ACC112 (cell line): ENCODE data around the gene PIK3CG.
"Not testable (repeated sequence)": the region's sequence is repeated elsewhere in the genome, so short reads cannot be mapped to it uniquely, and the experiment has no call there.

Experiments
- H2AFZ ChIP-seq: fragments of 200-600 bp; sonication (generic); one replicate; pipeline ENCODE4 v1.6.0; 2017; ENCODE audit warnings: antibody characterized with exemption, low read length; ENCODE audit not compliant: unreplicated experiment
- H3K27ac ChIP-seq: fragments of 200-600 bp; sonication (generic); 2 replicates; pipeline ENCODE4 v1.5.1; 2014; ENCODE audit warnings: low read depth, mild to moderate bottlenecking, antibody characterized with exemption, low read length, moderate library complexity
- H3K27me3 ChIP-seq: fragments of 200-600 bp; sonication (generic); 2 replicates; pipeline ENCODE4 v1.6.1; 2014; ENCODE audit warnings: mild to moderate bottlenecking, antibody characterized with exemption, low read length, moderate library complexity, mixed read lengths; ENCODE audit not compliant: insufficient read depth
- H3K36me3 ChIP-seq: fragments of 200-600 bp; sonication (generic); 2 replicates; pipeline ENCODE4 v1.6.1; 2016; ENCODE audit warnings: mild to moderate bottlenecking, antibody characterized with exemption, low read length, moderate library complexity, mixed read lengths; ENCODE audit not compliant: insufficient read depth
- H3K4me1 ChIP-seq: fragments of 200-600 bp; sonication (generic); one replicate; pipeline ENCODE4 v1.6.1; 2016; ENCODE audit warnings: low read length, mixed read lengths; ENCODE audit not compliant: insufficient read depth, unreplicated experiment, control insufficient read depth
- H3K4me3 ChIP-seq: fragments of 200-600 bp; sonication (generic); 2 replicates; pipeline ENCODE4 v1.5.1; 2014; ENCODE audit warnings: mild to moderate bottlenecking, low read depth, low read length
- H3K79me2 ChIP-seq: fragments of 200-600 bp; sonication (generic); one replicate; pipeline ENCODE4 v1.6.0; 2016; ENCODE audit warnings: low read length; ENCODE audit not compliant: control insufficient read depth, unreplicated experiment, insufficient read depth

Gene PIK3CG

DNA sequence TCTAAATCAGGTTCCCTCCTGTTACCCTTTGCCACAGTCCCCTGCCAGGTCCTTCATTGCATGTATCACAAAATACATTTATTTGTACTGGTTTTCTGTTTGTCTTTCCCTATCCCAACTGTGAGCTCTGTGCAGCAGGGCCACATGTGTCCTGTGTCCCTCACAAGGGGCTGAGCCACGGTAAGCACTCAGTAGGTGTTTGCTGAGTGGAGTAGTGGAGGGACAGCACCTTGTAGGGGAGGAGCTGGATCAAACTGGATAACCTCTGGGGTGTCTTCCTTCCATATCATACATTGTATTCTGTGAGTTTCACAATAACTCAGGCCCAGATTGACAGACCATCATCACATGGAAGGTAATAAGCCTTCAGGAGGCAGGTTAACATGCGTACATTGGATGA is 25.9 kb downstream of the PIK3CG start:
- H3K4me1 ChIP-seq = no peaks in the 10 kb centered on the region
- H3K36me3 ChIP-seq = no peaks in the 10 kb centered on the region
- H2AFZ ChIP-seq = no peak overlapping the region

DNA sequence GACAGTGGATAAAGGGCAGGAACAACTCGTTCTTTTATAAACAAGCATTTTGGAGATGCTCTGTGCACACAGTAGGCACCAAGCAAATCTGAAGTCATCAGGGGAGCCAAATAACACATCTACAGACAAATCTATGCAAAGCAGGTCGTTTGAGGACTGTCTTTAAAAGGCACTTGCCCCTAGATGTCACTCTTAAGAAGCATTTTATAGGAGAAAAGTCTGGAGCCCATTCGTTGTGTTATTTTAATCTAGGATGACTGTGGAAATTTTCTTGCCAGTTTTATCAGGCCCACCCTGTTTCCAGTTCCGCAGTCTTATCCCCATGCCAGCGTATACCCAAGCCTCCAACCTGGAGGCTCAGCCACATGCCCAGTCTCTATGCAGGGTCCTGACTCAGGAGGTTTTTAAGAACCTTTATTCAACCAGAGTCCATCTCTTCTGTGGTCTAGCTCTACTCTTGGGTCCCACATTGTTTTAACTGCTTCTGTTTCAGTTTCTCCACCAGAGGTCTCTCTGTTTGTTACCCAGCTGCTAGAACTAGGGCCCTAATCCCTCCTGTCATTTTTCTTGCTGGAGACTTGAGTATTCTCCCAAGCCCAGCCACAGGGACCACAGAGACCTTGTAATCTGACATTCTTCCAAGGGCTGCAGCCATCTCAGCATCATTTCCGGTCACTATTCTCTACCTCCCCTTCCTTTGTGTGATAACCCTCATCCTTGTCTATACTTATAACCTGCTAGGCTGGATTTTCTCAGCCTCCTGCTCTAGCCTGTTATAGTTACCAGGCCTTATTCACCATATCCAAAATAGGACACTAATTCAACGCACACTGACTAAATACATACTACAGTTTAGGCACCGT is 26.7 kb downstream of the PIK3CG start:
- H3K27ac ChIP-seq = no peak overlapping the region

More for the DNA sequence above, 25.9 kb downstream of the PIK3CG start:
- peaks cover 14% of the 10 kb centered on the region for H3K27me3 ChIP-seq
- no peaks in the 10 kb centered on the region for H3K79me2 ChIP-seq
- H3K27ac ChIP-seq = no peak overlapping the region
- H3K4me3 ChIP-seq = no peak overlapping the region

DNA sequence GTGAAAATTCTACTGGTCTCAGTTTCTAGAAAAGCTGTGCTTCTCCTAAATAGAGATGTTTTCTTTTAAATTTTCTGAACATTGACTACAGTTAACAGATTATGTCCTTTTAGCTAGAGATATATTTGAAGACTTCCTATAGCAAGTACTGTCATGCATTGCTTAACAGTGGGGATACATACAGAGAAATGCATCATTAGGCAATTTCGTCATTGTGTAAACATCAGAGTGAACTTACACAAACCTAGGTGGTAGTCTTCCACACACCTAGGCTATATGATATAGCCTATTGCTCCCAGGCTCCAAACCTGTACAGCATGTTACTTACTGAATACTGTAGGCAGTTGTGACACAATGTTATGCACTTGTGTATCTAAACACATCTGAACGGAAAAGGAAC is 28.5 kb downstream of the PIK3CG start:
- peaks cover 4% of the 10 kb centered on the region; the same call in 1 of the 2 replicates for H3K27me3 ChIP-seq
- no peaks in the 10 kb centered on the region for H3K36me3 ChIP-seq
- no peak overlapping the region for H3K27ac ChIP-seq
- H3K4me3 ChIP-seq = no peak overlapping the region
- H3K4me1 ChIP-seq = no peaks in the 10 kb centered on the region
- no peaks in the 10 kb centered on the region for H3K79me2 ChIP-seq
- no peak overlapping the region for H2AFZ ChIP-seq

More for the DNA sequence above, 26.7 kb downstream of the PIK3CG start:
- H3K4me3 ChIP-seq = no peak overlapping the region
- no peak overlapping the region for H2AFZ ChIP-seq
- no peaks in the 10 kb centered on the region for H3K4me1 ChIP-seq
- no peaks in the 10 kb centered on the region for H3K79me2 ChIP-seq
- no peaks in the 10 kb centered on the region for H3K36me3 ChIP-seq
- H3K27me3 ChIP-seq = peaks cover 8% of the 10 kb centered on the region

DNA sequence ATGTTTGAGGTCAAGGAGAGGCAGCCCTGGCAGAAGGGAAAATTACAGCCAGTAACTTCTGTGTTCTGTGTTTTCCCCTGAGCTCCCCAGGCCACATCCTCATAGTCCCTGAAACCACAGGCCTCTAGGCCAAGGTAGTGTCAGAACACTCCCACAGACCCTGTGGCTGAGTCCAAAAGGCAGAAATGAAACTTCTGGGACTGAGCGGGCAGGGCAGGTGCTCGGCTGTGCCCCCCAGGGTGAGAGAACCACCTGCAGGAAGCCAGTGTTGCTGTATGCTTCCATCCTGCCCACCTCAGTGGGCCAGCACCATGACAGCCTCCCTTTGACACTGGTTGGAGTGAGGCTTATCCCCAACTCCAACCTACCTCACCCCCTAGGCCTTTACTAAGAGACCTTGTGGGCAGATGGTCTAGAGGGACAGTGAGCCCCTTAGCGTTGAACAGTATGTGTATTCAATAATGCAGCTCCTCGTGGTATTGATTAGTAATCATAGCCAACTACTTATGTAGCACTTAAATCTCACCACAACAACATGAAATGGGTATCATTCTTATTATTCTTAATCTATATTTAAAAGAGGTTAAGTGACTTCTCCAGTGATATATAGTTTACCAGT is 30.3 kb downstream of the PIK3CG start:
- no peaks in the 10 kb centered on the region for H3K4me1 ChIP-seq
- H3K27ac ChIP-seq = no peak overlapping the region
- H3K79me2 ChIP-seq = no peaks in the 10 kb centered on the region
- no peak overlapping the region for H2AFZ ChIP-seq
- H3K36me3 ChIP-seq = no peaks in the 10 kb centered on the region
- no peak overlapping the region for H3K4me3 ChIP-seq
- peaks cover 16% of the 10 kb centered on the region; the same call in 1 of the 2 replicates for H3K27me3 ChIP-seq

DNA sequence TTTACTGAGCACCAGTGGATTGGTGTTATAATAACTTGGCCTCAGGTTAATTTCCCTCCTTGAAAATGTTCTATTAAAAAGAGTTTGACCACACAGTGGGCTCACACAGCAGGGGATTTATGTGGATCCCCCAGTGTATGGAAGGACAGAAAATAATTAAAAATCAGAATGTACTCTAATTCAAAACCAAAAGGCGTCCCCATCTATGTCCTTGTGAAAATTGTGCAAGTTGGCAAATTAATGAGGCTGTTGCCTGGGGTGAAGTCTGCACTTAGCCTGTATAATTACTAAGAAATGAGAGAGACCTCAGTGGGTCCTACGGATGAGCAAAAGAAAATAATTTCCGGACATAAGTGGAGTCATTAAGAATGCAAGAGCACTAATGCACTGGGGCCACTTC is 31.1 kb downstream of the PIK3CG start:
- no peak overlapping the region for H3K4me3 ChIP-seq
- H3K4me1 ChIP-seq = no peaks in the 10 kb centered on the region
- no peak overlapping the region for H3K27ac ChIP-seq

DNA sequence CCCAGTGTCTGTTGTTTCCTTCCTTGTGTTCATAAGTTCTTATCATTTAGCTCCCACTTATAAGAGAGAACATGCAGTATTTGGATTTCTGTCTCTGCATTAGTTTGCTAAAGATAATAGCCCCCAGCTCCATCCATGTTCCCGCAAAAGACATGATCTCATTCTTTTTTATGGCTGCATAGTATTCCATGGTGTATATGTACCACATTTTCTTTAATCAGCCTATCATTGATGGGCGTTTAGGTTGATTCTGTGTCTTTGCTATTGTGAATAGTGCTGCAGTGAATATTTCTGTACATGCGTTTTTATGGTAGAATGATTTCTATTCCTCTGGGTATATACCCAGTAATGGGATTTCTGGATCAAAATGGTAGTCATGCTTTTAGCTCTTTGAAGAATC is 32.5 kb downstream of the PIK3CG start:
- not testable (repeated sequence) for H3K4me1 ChIP-seq, H3K79me2 ChIP-seq, H3K36me3 ChIP-seq, H2AFZ ChIP-seq, H3K4me3 ChIP-seq, H3K27ac ChIP-seq
- peaks cover 19% of the 10 kb centered on the region; the same call in 1 of the 2 replicates for H3K27me3 ChIP-seq

More for the DNA sequence above, 31.1 kb downstream of the PIK3CG start:
- Histone ChIP-seq H3K36me3 (no peaks in the 10 kb centered on the region), H3K27me3 (peaks cover 19% of the 10 kb centered on the region; the same call in 1 of the 2 replicates), H3K79me2 (no peaks in the 10 kb centered on the region), H2AFZ (no peak overlapping the region)

DNA sequence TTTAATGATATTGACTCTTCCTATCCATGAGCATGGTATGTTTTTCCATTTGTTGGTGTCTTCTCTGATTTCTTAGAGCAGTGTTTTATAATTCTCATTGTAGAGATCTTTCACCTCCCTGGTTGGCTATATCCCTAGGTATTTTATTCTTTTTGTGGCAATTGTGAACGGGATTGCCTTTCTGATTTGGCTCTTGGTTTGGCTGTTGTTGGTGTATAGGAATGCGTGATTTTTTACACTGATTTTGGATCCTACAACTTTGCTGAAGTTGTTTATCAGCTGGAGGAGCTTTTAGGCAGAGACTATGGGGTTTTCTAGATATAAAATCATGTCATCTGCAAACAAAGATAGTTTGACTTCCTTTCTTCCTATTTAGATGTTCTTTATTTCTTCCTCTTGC is 33.9 kb downstream of the PIK3CG start:
- not testable (repeated sequence) for H3K4me3 ChIP-seq, H3K4me1 ChIP-seq, H3K27ac ChIP-seq, H3K79me2 ChIP-seq, H2AFZ ChIP-seq, H3K36me3 ChIP-seq
- H3K27me3 ChIP-seq = peaks cover 19% of the 10 kb centered on the region; the same call in 1 of the 2 replicates

DNA sequence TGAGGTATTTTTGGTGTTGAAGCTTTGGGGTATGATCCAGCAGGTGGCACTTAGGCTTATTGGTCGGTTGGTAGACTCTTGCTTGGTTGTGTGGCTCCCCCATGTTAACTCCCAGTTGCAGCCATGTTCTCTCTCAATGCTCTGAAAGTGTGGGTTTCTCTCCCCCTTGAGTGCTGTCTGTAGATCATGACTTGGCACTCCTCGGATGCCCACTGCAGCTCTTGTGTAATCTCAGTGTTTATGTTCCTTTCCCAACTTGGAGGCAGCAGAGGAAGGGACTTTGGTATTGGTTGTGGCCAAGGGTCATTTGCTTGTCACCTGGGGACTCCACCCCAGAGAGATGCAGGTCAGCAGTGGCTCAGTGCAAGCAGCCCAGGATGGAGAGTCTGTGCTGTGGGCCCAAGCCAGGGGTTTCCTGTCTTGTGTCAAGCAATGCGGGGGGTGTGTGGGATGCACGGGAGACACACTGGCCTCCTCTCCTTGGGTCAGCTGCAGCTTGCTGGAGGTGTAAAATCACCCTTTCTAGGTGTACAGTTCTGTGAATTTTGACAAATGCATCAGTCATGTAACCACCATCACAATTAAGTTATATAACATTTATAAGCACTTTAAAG is 36.9 kb downstream of the PIK3CG start:
- Histone ChIP-seq H3K27me3 (peaks cover 33% of the 10 kb centered on the region), H3K36me3 (no peaks in the 10 kb centered on the region), H2AFZ (no peak overlapping the region), H3K79me2 (no peaks in the 10 kb centered on the region), H3K4me1 (no peaks in the 10 kb centered on the region), H3K4me3 (no peak overlapping the region), H3K27ac (no peak overlapping the region)

DNA sequence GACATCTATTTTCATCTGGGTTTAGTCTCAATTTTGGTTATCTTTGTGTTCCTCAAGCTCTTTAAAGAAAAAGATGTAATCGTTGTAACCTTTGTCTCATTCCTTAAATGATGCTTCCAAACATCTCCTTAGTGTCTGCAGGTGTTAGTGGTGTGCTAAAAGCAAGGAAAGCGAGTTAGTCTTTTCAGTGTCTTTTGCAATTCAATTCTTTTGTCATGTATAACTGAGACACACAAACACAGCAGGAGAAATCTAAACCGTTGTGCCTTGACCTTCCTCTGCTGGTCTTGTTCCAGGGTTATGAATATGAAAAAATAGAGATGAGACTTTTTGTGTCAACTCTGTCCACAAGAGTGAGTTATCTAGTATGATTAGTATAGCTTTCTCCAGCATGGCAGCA is 40.7 kb downstream of the PIK3CG start:
- Histone ChIP-seq H3K79me2 (no peaks in the 10 kb centered on the region), H3K4me1 (no peaks in the 10 kb centered on the region), H3K27ac (no peak overlapping the region), H3K27me3 (peaks cover 40% of the 10 kb centered on the region), H3K36me3 (no peaks in the 10 kb centered on the region), H3K4me3 (no peak overlapping the region), H2AFZ (no peak overlapping the region)

DNA sequence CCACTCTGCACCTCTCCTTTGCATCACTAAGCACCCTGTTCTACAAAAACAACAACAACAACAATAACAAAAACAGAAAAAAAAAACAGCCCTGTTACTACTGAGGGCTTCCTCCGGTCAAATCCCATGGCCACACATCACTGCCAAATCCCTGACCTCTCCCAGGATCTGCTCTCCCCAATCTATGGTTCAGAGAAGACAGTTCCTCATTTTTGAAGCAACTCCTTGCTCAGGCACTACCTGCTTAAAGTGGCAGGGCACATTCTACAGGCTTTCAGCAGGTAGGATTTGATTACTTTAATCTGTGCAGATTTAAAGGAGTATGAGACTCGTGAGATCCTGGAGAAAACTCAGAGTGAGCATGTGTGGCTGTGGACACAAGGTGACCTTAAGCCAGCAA is 46.9 kb downstream of the PIK3CG start:
- H3K27ac ChIP-seq = no peak overlapping the region
- no peaks in the 10 kb centered on the region for H3K79me2 ChIP-seq
- no peak overlapping the region for H2AFZ ChIP-seq
- H3K4me3 ChIP-seq = no peak overlapping the region
- no peaks in the 10 kb centered on the region for H3K4me1 ChIP-seq
- H3K36me3 ChIP-seq = no peaks in the 10 kb centered on the region
- H3K27me3 ChIP-seq = peaks cover 65% of the 10 kb centered on the region
